K562 (cell line): ENCODE measurements around the gene SPRYD3. TPM values are rescaled to one million over a fixed set of nuclear protein-coding genes. Genes with fewer than 3 reads are reported as not detected.

ENCODE experiments used
- ATAC-seq: fragments of 200-7000 bp; cut with Tn5 transposase; 3 replicates; pipeline ENCODE4 v1.9.1; 2020; ENCODE audit warnings: moderate library complexity
- BruUV-seq: library from RNA; stranded (reverse); fragments of 400-500 nt; replicated peaks from 2 replicates; lab custom pipeline; 2021; lab: Mats Ljungman, UMichigan
- CTCF ChIA-PET: fragments of 300-600 bp; formaldehyde crosslinking; extraction: SDS; loops from one replicate; lab custom pipeline; 2021; ENCODE audit warnings: low intra/inter-chr PET ratio; lab: Yijun Ruan, JAX
- POLR2A ChIA-PET: fragments of 300-600, 350-650 bp; sonication (Branson Sonifier 250); formaldehyde crosslinking; extraction: SDS; loops from one replicate; lab custom pipeline; 2021; ENCODE audit warnings: antibody characterized with exemption, inconsistent platforms; lab: Yijun Ruan, JAX
- DNase-seq, 4 experiments: peaks; one replicate each; pipeline versions ENCODE4 v3.0.0 to v3.0.0-alpha.2; 2011 to 2018; ENCODE audit warnings: low spot score in 3 of 4, mixed read lengths in 3 of 4; ENCODE audit errors: extremely low read depth in 1 of 4
- FAIRE-seq: peaks from 2 replicates; lab custom pipeline; 2011; peaks lifted over from hg19 to GRCh38; lab: Jason Lieb, UNC
- H2AFZ ChIP-seq: 2 replicates; pipeline ENCODE4 v1.6.0; 2011; ENCODE audit warnings: low read depth, low read length, control low read depth, inconsistent platforms
- H3K27ac ChIP-seq: fragments of 200-600 bp; 3 replicates; pipeline ENCODE4 v1.8.0; 2011; ENCODE audit warnings: low read depth, mild to moderate bottlenecking, control low read depth, inconsistent platforms, low read length, moderate library complexity, mixed read lengths; ENCODE audit errors: extremely low read depth
- H3K27me3 ChIP-seq, 2 experiments: fragments of 300-600 bp in 1 of 2; 2 replicates in 1 of 2; 3 replicates in 1 of 2; pipeline versions ENCODE4 v1.6.0 to v1.8.0; 2011; ENCODE audit warnings: inconsistent platforms in 2 of 2, low read length in 2 of 2, mild to moderate bottlenecking in 1 of 2, mixed read lengths in 1 of 2, moderate library complexity in 1 of 2; ENCODE audit not compliant: control insufficient read depth in 2 of 2, insufficient read depth in 2 of 2
- H3K36me3 ChIP-seq: fragments of 300-600 bp; 3 replicates; pipeline ENCODE4 v1.8.0; 2011; ENCODE audit warnings: mild to moderate bottlenecking, low read length, inconsistent platforms; ENCODE audit not compliant: control insufficient read depth, insufficient read depth
- H3K4me1 ChIP-seq, 2 experiments: fragments of 200-600 bp in 1 of 2; replicated peaks in 1 of 2; 2 replicates in 1 of 2; 3 replicates in 1 of 2; pipeline versions ENCODE4 v1.5.1 to v1.8.0; 2011; ENCODE audit warnings: inconsistent platforms in 2 of 2, low read length in 2 of 2, mild to moderate bottlenecking in 1 of 2, mixed read lengths in 1 of 2, moderate library complexity in 1 of 2; ENCODE audit not compliant: control insufficient read depth in 2 of 2, insufficient read depth in 2 of 2
- H3K4me2 ChIP-seq: 2 replicates; pipeline ENCODE4 v1.6.1; 2011; ENCODE audit warnings: low read length, control low read depth, inconsistent platforms, mixed read lengths; ENCODE audit not compliant: insufficient read depth
- H3K4me3 ChIP-seq: fragments of 200-600 bp; sonication (generic), shearing (Covaris generic); 2 replicates; pipeline ENCODE4 v1.5.1; 2016; ENCODE audit warnings: control low read depth, inconsistent platforms
- H3K79me2 ChIP-seq: fragments of 200-600 bp; 3 replicates; pipeline ENCODE4 v1.8.0; 2011; ENCODE audit warnings: low read length, inconsistent platforms; ENCODE audit not compliant: control insufficient read depth, insufficient read depth
- H3K9ac ChIP-seq, 2 experiments: 2 replicates each; pipeline versions ENCODE4 v1.6.0 to v1.6.1; 2011; ENCODE audit warnings: low read depth in 2 of 2, low read length in 2 of 2, control low read depth in 1 of 2, inconsistent platforms in 1 of 2, mild to moderate bottlenecking in 1 of 2, mixed read lengths in 1 of 2; ENCODE audit not compliant: insufficient read depth in 1 of 2
- H3K9me1 ChIP-seq: one replicate; pipeline ENCODE4 v1.6.0; 2011; ENCODE audit warnings: inconsistent platforms, mild to moderate bottlenecking, low read length, moderate library complexity; ENCODE audit not compliant: control insufficient read depth, insufficient read depth
- H3K9me3 ChIP-seq: replicated peaks from 2 replicates; pipeline ENCODE4 v1.5.1; 2011; ENCODE audit warnings: low read depth, low read length, inconsistent platforms; ENCODE audit not compliant: control insufficient read depth, insufficient read depth
- H4K20me1 ChIP-seq: replicated peaks from 2 replicates; pipeline ENCODE4 v1.6.1; 2011; ENCODE audit warnings: low read length, inconsistent platforms, mixed read lengths; ENCODE audit not compliant: control insufficient read depth, insufficient read depth
- AFF4 ChIP-seq: sonication (generic); formaldehyde crosslinking; IDR thresholded peaks from 2 replicates; pipeline ENCODE4 v1.8.0; 2023; ENCODE audit warnings: mild to moderate bottlenecking, missing genetic modification reagents
- CTBP1 ChIP-seq: fragments of 450-650 bp; IDR thresholded peaks from 2 replicates; pipeline ENCODE4 v1.6.1; 2016; ENCODE audit warnings: borderline replicate concordance
- FOXM1 ChIP-seq, 2 experiments: fragments of 450-650 bp in 1 of 2; sonication (generic) in 1 of 2; formaldehyde crosslinking in 1 of 2; IDR thresholded peaks; 2 replicates each; pipeline versions ENCODE4 v1.6.1 to v1.9.0; 2017 to 2022; ENCODE audit warnings: low read depth in 2 of 2, mild to moderate bottlenecking in 2 of 2, missing genetic modification reagents in 1 of 2, moderate library complexity in 1 of 2
- HMBOX1 ChIP-seq: sonication (generic); IDR thresholded peaks from 2 replicates; pipeline ENCODE4 v1.6.1; 2016
- SIN3A ChIP-seq, 2 experiments: fragments of 150-350 bp in 1 of 2; IDR thresholded peaks; 2 replicates each; pipeline ENCODE4 v1.6.1; 2011 to 2016; ENCODE audit warnings: borderline replicate concordance in 2 of 2, low read depth in 2 of 2, low read length in 2 of 2, mild to moderate bottlenecking in 2 of 2, moderate library complexity in 2 of 2; ENCODE audit not compliant: control insufficient read depth in 1 of 2
- ZBTB49 ChIP-seq: sonication (generic); formaldehyde crosslinking; IDR thresholded peaks from 2 replicates; pipeline ENCODE4 v1.8.0; 2022; ENCODE audit warnings: missing genetic modification reagents, mild to moderate bottlenecking, borderline replicate concordance
- ZNF583 ChIP-seq: fragments of 250-450 bp; sonication (Bioruptor Pico); IDR thresholded peaks from 2 replicates; pipeline ENCODE4 v1.4.0; 2020
- WGBS: fragments of 100-300 bp; shearing (Covaris generic); methylation state at CpG from one replicate; pipeline ENCODE4 v1.1.6; 2016; ENCODE audit warnings: low coverage, mixed read lengths; ENCODE audit not compliant: insufficient coverage; ENCODE audit errors: missing lambda C conversion rate; 5-methylcytosine and 5-hydroxymethylcytosine counted together
- in situ Hi-C: fragments of 300-500 bp; cut with MboI; formaldehyde crosslinking; loops from 4 replicates; pipeline ENCODE4 v1.15.0; 2018; ENCODE audit warnings: inconsistent platforms, mixed read lengths
- intact Hi-C: fragments of 100-400 bp; cut with micrococcal nuclease; formaldehyde crosslinking; loops from 2 replicates; pipeline ENCODE4 v1.14.2; 2022
- polyA plus RNA-seq, 8 experiments: library from polyadenylated mRNA; depleted of rRNA in 4 of 8; stranded (reverse) in 5 of 8; unstranded in 3 of 8; fragments of >200 nt; fragmentation: Nextera tagmentation in 2 of 8; fragmentation: Illumina TruSeq in 1 of 8; extraction: Ambion mirVana in 2 of 8; extraction: Trizol in 1 of 8; gene quantifications; 2 replicates each; pipeline versions ENCODE4 v1.2.1 to v1.2.3, GENCODE V29; 2011 to 2014; ENCODE audit warnings: inconsistent platforms in 1 of 8, missing spikeins in 1 of 8
- total RNA-seq, 7 experiments: library from RNA; depleted of rRNA in 6 of 7; stranded (reverse); fragments of >200 nt in 6 of 7; fragmentation: Illumina TruSeq in 2 of 7; extraction: Trizol in 2 of 7; gene quantifications; 2 replicates each; pipeline versions ENCODE4 v1.2.1 to v1.2.3, GENCODE V29; 2011 to 2021; ENCODE audit warnings: low replicate concordance in 1 of 7

SPRYD3 gene
- total and polyA plus RNA-seq, 9 of the 15 experiments (the other 6 are each of a cell fraction or from before 2014, with no cell fraction given): 1.5 to 13.6 (median 7.6) TPM

- peak overlapping the region; percentile 67 for H3K4me3 ChIP-seq
- TSS peak; percentile 65 for BruUV-seq
- WGBS: 20% methylated on average over 13 of the region's 16 CpGs
- H3K4me1 ChIP-seq: peaks cover 42 to 86% of the 10 kb centered on the region in 2 experiments
- H2AFZ ChIP-seq: peak overlapping the region; percentile 93
- FAIRE-seq (peak; percentile 87), DNase-seq (peak in 3 of 4 experiments; percentile 32 to 78 (median 45)), ATAC-seq (peak; percentile 68)
- peaks cover 2% of the 10 kb centered on the region; the same call in 1 of the 3 replicates for H3K36me3 ChIP-seq
- peak overlapping the region; percentile 61; the same call in 2 of the 3 replicates for H3K27ac ChIP-seq
- no peaks in the 10 kb centered on the region for H3K9me3 ChIP-seq
- in situ Hi-C loops: no loop called here
- H3K9me1 ChIP-seq: no peaks in the 10 kb centered on the region
- intact Hi-C loops: no loop called here
- H3K4me2 ChIP-seq: peak overlapping the region; percentile 87
- H3K27me3 ChIP-seq: no peaks in the 10 kb centered on the region
- ChIA-PET CTCF (interaction anchor here (0.6 kb wide), 1 partner anchor 439 kb away, joined by 6 read pairs; no protein-coding TSS in a partner anchor), POLR2A (interaction anchor here (0.6 to 2.1 kb wide), 10 partner anchors 9 to 134 kb away, joined by 3 to 8 read pairs (median 4); partner anchors contain the start of gene EIF4B)
- H4K20me1 ChIP-seq: no peaks in the 10 kb centered on the region
- H3K79me2 ChIP-seq: peaks cover 7% of the 10 kb centered on the region; the same call in 2 of the 3 replicates
- H3K9ac ChIP-seq: peak overlapping the region; percentile 52 to 93
- no peak for TF ChIP-seq AFF4 (CRISPR knock-in tag)
- TF ChIP-seq FOXM1 (IDR thresholded peaks at IDR 0.05; ENCODE audit: low read depth): no peak
- TF ChIP-seq FOXM1 (CRISPR knock-in tag; IDR thresholded peaks at IDR 0.05; ENCODE audit: low read depth): no peak
- peak; percentile 65; the same call in 1 of the 2 replicates for TF ChIP-seq CTBP1
- TF ChIP-seq HMBOX1: peak; percentile 43; the same call in 1 of the 2 replicates
- TF ChIP-seq SIN3A (IDR thresholded peaks at IDR 0.05; ENCODE audit: borderline replicate concordance in 2 of 2, control insufficient read depth in 1 of 2, low read depth in 2 of 2, low read length in 2 of 2): peak; percentile 0 to 29; a peak in 1 of 4 replicates
- no peak for TF ChIP-seq ZBTB49 (CRISPR knock-in tag)
- no peak for TF ChIP-seq ZNF583 (CRISPR knock-in tag)
Observed at GRCh38 chr12:53053218-53054111, 25.7 kb downstream of the SPRYD3 start.
